ENCODE data around the gene NR2E1. TPM values are rescaled to one million over a fixed set of nuclear protein-coding genes. Genes with fewer than 3 reads are reported as not detected.

Gene NR2E1
- total RNA-seq, 6 donors from 2014 or later = not detected

DNA sequence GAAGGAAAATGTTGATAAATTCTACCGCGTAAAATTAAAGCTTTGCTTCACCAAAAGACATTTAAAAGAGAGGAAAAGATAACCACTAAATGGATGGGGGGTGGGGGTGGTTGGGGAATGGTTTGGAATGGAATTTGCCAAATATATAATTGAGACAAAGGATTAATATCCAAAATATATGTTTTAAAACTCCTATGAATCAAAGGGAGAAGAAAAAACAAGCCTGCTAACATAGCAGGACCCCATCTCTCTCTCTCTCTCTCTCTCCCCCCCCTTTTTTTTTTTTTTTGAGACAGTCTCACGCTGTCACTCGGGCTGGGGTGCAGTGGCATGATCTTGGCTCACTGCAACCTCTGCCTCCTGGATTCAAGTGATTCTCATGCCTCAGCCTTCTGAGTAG lies 13.4 kb upstream of the NR2E1 start:
- DNase-seq (no peak), ATAC-seq (ENCODE audit: low FRiP score in 2 of 2) (no peak)
- Histone ChIP-seq H3K4me1 (peaks cover 5 to 10% (median 7%) of the 10 kb centered on the region in 4 donors), H3K27me3 (peaks cover 2 to 31% (median 13%) of the 10 kb centered on the region in 4 donors), H3K36me3 (no peaks in the 10 kb centered on the region), H3K4me3 (no peak overlapping the region), H3K27ac (no peak overlapping the region), H3K9me3 (no peaks in the 10 kb centered on the region)
- TF ChIP-seq POLR2A (IDR thresholded peaks at IDR 0.05) (no peak), EP300 (IDR thresholded peaks at IDR 0.05) (no peak)
- TF ChIP-seq, protein P1, sequence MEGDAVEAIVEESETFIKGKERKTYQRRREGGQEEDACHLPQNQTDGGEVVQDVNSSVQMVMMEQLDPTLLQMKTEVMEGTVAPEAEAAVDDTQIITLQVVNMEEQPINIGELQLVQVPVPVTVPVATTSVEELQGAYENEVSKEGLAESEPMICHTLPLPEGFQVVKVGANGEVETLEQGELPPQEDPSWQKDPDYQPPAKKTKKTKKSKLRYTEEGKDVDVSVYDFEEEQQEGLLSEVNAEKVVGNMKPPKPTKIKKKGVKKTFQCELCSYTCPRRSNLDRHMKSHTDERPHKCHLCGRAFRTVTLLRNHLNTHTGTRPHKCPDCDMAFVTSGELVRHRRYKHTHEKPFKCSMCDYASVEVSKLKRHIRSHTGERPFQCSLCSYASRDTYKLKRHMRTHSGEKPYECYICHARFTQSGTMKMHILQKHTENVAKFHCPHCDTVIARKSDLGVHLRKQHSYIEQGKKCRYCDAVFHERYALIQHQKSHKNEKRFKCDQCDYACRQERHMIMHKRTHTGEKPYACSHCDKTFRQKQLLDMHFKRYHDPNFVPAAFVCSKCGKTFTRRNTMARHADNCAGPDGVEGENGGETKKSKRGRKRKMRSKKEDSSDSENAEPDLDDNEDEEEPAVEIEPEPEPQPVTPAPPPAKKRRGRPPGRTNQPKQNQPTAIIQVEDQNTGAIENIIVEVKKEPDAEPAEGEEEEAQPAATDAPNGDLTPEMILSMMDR (IDR thresholded peaks at IDR 0.05) = no peak
- WGBS, 2 donors = 67 to 73% methylated on average over 4 of the region's 4 CpGs

DNA sequence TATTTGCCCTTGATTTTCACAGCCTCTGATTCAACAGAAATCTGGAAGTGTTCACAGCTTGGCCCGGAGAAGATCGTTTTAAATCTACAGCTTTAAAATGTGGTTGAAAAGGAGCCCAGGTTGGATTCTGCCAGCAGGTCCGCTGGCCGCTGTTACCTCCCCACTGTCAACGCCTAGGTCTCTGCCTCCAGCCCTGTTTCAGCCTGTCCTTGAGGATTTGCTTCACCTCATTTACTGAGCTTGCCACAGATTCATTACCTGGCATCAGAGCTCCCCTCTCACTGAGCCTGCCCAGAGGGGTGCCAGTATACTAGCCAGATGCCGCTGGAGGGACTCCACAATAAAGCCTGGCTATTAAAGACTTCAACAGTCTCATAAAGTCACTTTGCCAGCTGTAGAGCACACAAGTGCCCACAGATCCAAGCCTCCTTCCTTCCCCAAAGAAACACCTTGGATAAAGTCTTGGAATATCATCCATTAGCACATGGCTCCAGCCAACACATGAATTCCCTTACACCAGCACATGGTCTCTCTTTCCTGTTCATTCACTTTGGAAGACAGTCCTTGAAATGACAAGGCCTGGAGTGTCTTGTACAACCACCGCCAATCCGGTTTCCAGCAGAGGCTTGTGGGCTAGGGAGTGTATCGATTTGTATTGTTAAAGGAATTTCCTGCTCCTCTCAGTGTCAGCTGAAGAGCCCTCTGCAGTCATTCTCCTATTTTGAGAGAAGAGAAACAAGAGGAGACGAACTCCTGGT lies 9.5 kb upstream of the NR2E1 start:
- ATAC-seq (ENCODE audit: low FRiP score in 2 of 2) (no peak), DNase-seq (no peak)
- H3K36me3 ChIP-seq = no peaks in the 10 kb centered on the region
- 23 to 25% methylated on average over 10 of the region's 10 CpGs for WGBS, 2 donors
- TF ChIP-seq, protein P1 (IDR thresholded peaks at IDR 0.05) = no peak
- TF ChIP-seq POLR2AphosphoS5 (IDR thresholded peaks at IDR 0.05) = no peak
- no peak for TF ChIP-seq POLR2A (IDR thresholded peaks at IDR 0.05)
- H3K27ac ChIP-seq = no peak overlapping the region
- no peaks in the 10 kb centered on the region for H3K9me3 ChIP-seq
- H3K4me1 ChIP-seq = peaks cover 12 to 18% (median 16%) of the 10 kb centered on the region in 4 donors
- H3K27me3 ChIP-seq = peaks cover 4 to 66% (median 28%) of the 10 kb centered on the region in 4 donors
- H3K4me3 ChIP-seq = no peak overlapping the region

DNA sequence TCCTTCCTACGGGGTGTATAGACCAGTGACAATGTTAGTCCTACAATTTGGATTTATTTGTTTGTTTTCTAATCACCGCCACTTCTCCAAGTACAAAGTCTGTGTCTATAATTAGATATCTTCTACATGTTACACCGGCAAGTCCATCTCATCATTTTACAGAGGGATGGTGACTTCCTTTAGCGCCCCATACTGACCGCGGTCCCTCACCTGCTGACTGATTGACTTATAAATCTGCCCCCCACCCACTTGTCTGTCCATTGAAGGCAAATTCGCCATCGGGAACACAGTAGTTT lies 8.9 kb upstream of the NR2E1 start:
- ATAC-seq (ENCODE audit: low FRiP score in 2 of 2) (no peak), DNase-seq (no peak)
- Histone ChIP-seq H3K27me3 (peaks cover 4 to 71% (median 28%) of the 10 kb centered on the region in 4 donors), H3K9me3 (no peaks in the 10 kb centered on the region), H3K36me3 (no peaks in the 10 kb centered on the region), H3K27ac (no peak overlapping the region), H3K4me1 (peaks cover 12 to 18% (median 16%) of the 10 kb centered on the region in 4 donors), H3K4me3 (no peak overlapping the region)
- 11 to 22% methylated on average over 8 of the region's 8 CpGs for WGBS, 2 donors
- no peak for TF ChIP-seq EP300 (IDR thresholded peaks at IDR 0.05)
- TF ChIP-seq, protein P1 (IDR thresholded peaks at IDR 0.05) = no peak
- no peak for TF ChIP-seq POLR2A (IDR thresholded peaks at IDR 0.05)
- no peak for TF ChIP-seq POLR2AphosphoS5 (IDR thresholded peaks at IDR 0.05)

DNA sequence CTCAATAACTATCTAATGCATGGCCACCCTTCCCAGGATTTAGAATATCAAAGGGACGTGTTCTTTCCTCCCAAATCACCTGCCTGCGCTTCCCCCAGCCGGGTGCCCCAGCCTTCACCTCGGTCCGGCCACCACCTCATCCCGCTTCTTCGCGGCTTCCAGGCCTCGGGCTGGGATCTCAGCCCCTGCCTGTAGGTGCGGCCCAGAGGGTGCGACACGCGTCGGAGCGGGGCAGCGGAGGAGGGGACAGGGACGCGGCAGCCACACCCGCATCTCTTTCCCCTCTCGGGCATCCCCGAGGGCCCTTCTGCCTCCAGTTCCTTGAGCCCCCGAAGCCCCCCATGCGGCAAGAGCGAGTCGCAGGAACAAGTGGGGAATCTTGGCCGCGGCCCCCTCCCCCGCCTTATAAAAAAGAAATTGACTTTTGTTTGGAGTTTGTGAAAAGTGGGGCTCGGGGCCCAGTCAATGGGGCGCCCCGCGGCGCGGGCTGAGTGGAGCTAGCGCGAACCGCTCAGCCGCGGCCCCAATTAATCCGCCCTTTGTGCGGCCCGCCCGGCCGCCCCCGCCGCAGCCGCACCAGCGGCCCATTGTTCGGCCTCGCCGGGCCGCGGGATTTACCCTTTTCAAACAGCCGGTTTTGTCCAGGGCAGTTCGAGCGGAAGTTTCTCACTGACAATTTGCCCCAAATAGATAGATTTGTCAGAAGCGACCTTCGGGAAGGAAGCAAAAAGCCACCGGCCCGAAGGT lies 8.4 kb upstream of the NR2E1 start:
- 5 to 6% methylated on average over 44 to 55 of the region's 60 CpGs for WGBS, 2 donors
- no peak for TF ChIP-seq POLR2A (IDR thresholded peaks at IDR 0.05)
- Histone ChIP-seq H3K27me3 (peaks cover 4 to 75% (median 28%) of the 10 kb centered on the region in 4 donors), H3K4me3 (peak overlapping the region in 2 of 4 donors; percentile 18 to 24), H3K36me3 (no peaks in the 10 kb centered on the region), H3K9me3 (no peaks in the 10 kb centered on the region), H3K4me1 (peaks cover 12 to 18% (median 16%) of the 10 kb centered on the region in 4 donors), H3K27ac (no peak overlapping the region)
- peak in 1 of 2 donors; percentile 85 for DNase-seq
- ATAC-seq (ENCODE audit: low FRiP score in 2 of 2) = peak in 1 of 2 donors; percentile 55

DNA sequence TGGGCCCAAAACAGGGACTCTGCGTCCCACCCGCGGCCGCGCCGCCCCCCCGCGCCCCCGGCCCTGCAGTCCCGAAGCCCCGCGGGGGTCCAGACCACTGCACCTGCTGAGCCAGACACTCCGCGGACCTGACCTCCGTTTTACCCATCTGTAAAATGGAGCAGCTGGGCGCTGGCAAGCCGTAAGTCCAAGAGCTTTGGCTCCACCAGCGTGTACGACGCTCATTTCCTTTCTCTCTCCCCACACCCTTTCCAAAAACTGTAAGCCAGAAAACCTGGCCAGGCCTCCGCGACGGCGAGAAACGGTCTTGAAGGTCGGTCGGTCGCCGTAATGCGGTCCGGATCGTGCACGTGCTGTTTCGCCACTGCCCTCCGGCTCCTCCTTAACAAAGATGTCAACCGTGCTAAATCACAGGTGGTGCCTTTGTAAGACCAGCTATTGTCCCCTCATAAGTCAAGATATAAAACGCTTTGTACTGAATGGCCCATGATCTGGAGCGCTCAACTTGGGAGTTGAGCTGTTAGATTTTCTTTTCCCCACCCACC lies 7.8 kb upstream of the NR2E1 start:
- Histone ChIP-seq H3K4me1 (peaks cover 12 to 18% (median 16%) of the 10 kb centered on the region in 4 donors), H3K9me3 (no peaks in the 10 kb centered on the region), H3K27me3 (peaks cover 4 to 81% (median 28%) of the 10 kb centered on the region in 4 donors), H3K36me3 (no peaks in the 10 kb centered on the region), H3K4me3 (peak overlapping the region in 2 of 4 donors; percentile 18 to 24), H3K27ac (no peak overlapping the region)
- TF ChIP-seq POLR2A (IDR thresholded peaks at IDR 0.05) = no peak
- TF ChIP-seq EP300 (IDR thresholded peaks at IDR 0.05) = no peak
- TF ChIP-seq, protein P1 (IDR thresholded peaks at IDR 0.05) = no peak
- TF ChIP-seq POLR2AphosphoS5 (IDR thresholded peaks at IDR 0.05) = no peak
- WGBS, 2 donors = 10 to 15% methylated on average over 18 to 37 of the region's 38 CpGs
- DNase-seq (peak in 1 of 2 donors; percentile 59), ATAC-seq (ENCODE audit: low FRiP score in 2 of 2) (no peak)

Data from upper lobe of left lung (tissue), 6 donors.